ENCODE measurements around the gene COL18A1. TPM values are rescaled to one million over a fixed set of nuclear protein-coding genes. Genes with fewer than 3 reads are reported as not detected.

The COL18A1 gene
- total RNA-seq, 1 donor from 2014 or later = 271 TPM

- H3K27ac Mint-ChIP-seq = peak overlapping the region; percentile 77
- no peaks in the 10 kb centered on the region for H3K36me3 Mint-ChIP-seq (ENCODE audit: insufficient read depth)
- H3K4me1 Mint-ChIP-seq (ENCODE audit: low read depth) = peaks cover 57% of the 10 kb centered on the region
- DNase-seq (ENCODE audit: low spot score, unreplicated experiment) = no peak
- H3K4me3 Mint-ChIP-seq (ENCODE audit: low read depth) = peak overlapping the region; percentile 69
- peaks cover 10% of the 10 kb centered on the region for H3K27me3 Mint-ChIP-seq
- H3K9me3 Mint-ChIP-seq (ENCODE audit: low read depth) = no peaks in the 10 kb centered on the region
- no peak for TF ChIP-seq CTCF (IDR thresholded peaks at IDR 0.05; ENCODE audit: unreplicated experiment)
These were observed 3.4 kb downstream of the COL18A1 start for GRCh38 chr21:45408271-45408791.

GRCh38 chr21:45408801-45409261, 3.9 kb downstream of the COL18A1 start:
- Mint-ChIP-seq H3K36me3 (ENCODE audit: insufficient read depth) (no peaks in the 10 kb centered on the region), H3K27me3 (peaks cover 5% of the 10 kb centered on the region), H3K4me3 (ENCODE audit: low read depth) (no peak overlapping the region), H3K9me3 (ENCODE audit: low read depth) (no peaks in the 10 kb centered on the region), H3K27ac (no peak overlapping the region), H3K4me1 (ENCODE audit: low read depth) (peaks cover 54% of the 10 kb centered on the region)
- DNase-seq (ENCODE audit: low spot score, unreplicated experiment) = no peak
- TF ChIP-seq CTCF (IDR thresholded peaks at IDR 0.05; ENCODE audit: unreplicated experiment) = no peak

GRCh38 chr21:45409466-45410150, 4.6 kb downstream of the COL18A1 start:
- Mint-ChIP-seq H3K27me3 (no peaks in the 10 kb centered on the region), H3K9me3 (ENCODE audit: low read depth) (no peaks in the 10 kb centered on the region), H3K4me3 (ENCODE audit: low read depth) (peak overlapping the region; percentile 35), H3K36me3 (ENCODE audit: insufficient read depth) (no peaks in the 10 kb centered on the region), H3K27ac (peak overlapping the region; percentile 59), H3K4me1 (ENCODE audit: low read depth) (peaks cover 51% of the 10 kb centered on the region)
- no peak for DNase-seq (ENCODE audit: low spot score, unreplicated experiment)
- TF ChIP-seq CTCF (IDR thresholded peaks at IDR 0.05; ENCODE audit: unreplicated experiment) = no peak

- Mint-ChIP-seq H3K4me3 (ENCODE audit: low read depth) (peak overlapping the region; percentile 19), H3K36me3 (ENCODE audit: insufficient read depth) (no peaks in the 10 kb centered on the region), H3K4me1 (ENCODE audit: low read depth) (peaks cover 53% of the 10 kb centered on the region), H3K27ac (peak overlapping the region; percentile 94), H3K9me3 (ENCODE audit: low read depth) (no peaks in the 10 kb centered on the region), H3K27me3 (no peaks in the 10 kb centered on the region)
- DNase-seq (ENCODE audit: low spot score, unreplicated experiment) = no peak
- TF ChIP-seq CTCF (IDR thresholded peaks at IDR 0.05; ENCODE audit: unreplicated experiment) = no peak
These were observed 5.3 kb downstream of the COL18A1 start for GRCh38 chr21:45410151-45410864.

Measured in progenitor cell of endocrine pancreas (in vitro differentiated cells).